Stimulated activated naive B cell treated with anti-CD40 and anti-IgM and Interleukin-4, amounts not matched to agents 10 μg/mL and 1 μg/mL and 100 μg/mL, for 72 hours (primary cell): ENCODE results near the gene EGLN2.
A peak's percentile ranks its signal among the peaks of the same experiment; 100 is the strongest.
"Not testable (repeated sequence)": the region's sequence is repeated elsewhere in the genome, so short reads cannot be mapped to it uniquely, and the experiment has no call there.

Source experiments
- ATAC-seq, 2 donors: fragments of 150-1000 bp; cut with Tn5 transposase; replicated peaks; 2 replicates each; pipeline ENCODE4 v1.10.0; 2021; ENCODE audit warnings: moderate library complexity in 1 of 2
- DNase-seq: peaks from one replicate; pipeline ENCODE4 v3.0.0; 2021
- H3K27ac Mint-ChIP-seq: one replicate; pipeline ENCODE4 v1.8.0; 2022; ENCODE audit warnings: mild to moderate bottlenecking, mixed read lengths
- H3K27me3 Mint-ChIP-seq, 2 donors: one replicate each; pipeline ENCODE4 v1.8.0; 2022; ENCODE audit warnings: mixed read lengths in 2 of 2
- H3K36me3 Mint-ChIP-seq, 2 donors: one replicate each; pipeline ENCODE4 v1.8.0; 2022; ENCODE audit warnings: mixed read lengths in 2 of 2, mild to moderate bottlenecking in 1 of 2
- H3K4me1 Mint-ChIP-seq, 2 donors: one replicate each; pipeline ENCODE4 v1.8.0; 2022; ENCODE audit warnings: mixed read lengths in 2 of 2, mild to moderate bottlenecking in 1 of 2
- H3K4me3 Mint-ChIP-seq, 2 donors: one replicate each; pipeline ENCODE4 v1.8.0; 2022; ENCODE audit warnings: mild to moderate bottlenecking in 2 of 2, mixed read lengths in 2 of 2, moderate library complexity in 1 of 2
- H3K9me3 Mint-ChIP-seq, 2 donors: one replicate each; pipeline ENCODE4 v1.8.0; 2022; ENCODE audit warnings: mixed read lengths in 2 of 2, mild to moderate bottlenecking in 1 of 2

Gene EGLN2

GRCh38 chr19:40763963-40764362, 35.0 kb upstream of the EGLN2 start:
- Mint-ChIP-seq H3K9me3 (no peaks in the 10 kb centered on the region), H3K4me1 (peaks cover 19 to 35% of the 10 kb centered on the region in 2 donors), H3K36me3 (peaks cover 56 to 75% of the 10 kb centered on the region in 2 donors), H3K27me3 (no peaks in the 10 kb centered on the region), H3K4me3 (peak overlapping the region in 1 of 2 donors; percentile 2), H3K27ac (no peak overlapping the region)
- no peak for DNase-seq
- no peak for ATAC-seq

- H3K4me3 Mint-ChIP-seq, H3K27me3 Mint-ChIP-seq, H3K9me3 Mint-ChIP-seq, H3K27ac Mint-ChIP-seq, DNase-seq, ATAC-seq: not testable (repeated sequence)
- Mint-ChIP-seq H3K36me3 (peaks cover 59 to 68% of the 10 kb centered on the region in 2 donors), H3K4me1 (peaks cover 19 to 46% of the 10 kb centered on the region in 2 donors)
Measured at GRCh38 chr19:40766385-40766784, 32.6 kb upstream of the EGLN2 start.

- no peak overlapping the region for H3K4me3 Mint-ChIP-seq
- H3K27me3 Mint-ChIP-seq = no peaks in the 10 kb centered on the region
- H3K27ac Mint-ChIP-seq = peak overlapping the region; percentile 42
- peaks cover 10 to 33% of the 10 kb centered on the region in 2 donors for H3K4me1 Mint-ChIP-seq
- no peak for DNase-seq
- H3K9me3 Mint-ChIP-seq = peaks cover 0 to 8% of the 10 kb centered on the region in 2 donors
- no peak for ATAC-seq
- H3K36me3 Mint-ChIP-seq = peaks cover 47 to 51% of the 10 kb centered on the region in 2 donors
Measured at GRCh38 chr19:40768869-40769268, 30.1 kb upstream of the EGLN2 start.

GRCh38 chr19:40771101-40771862, 27.7 kb upstream of the EGLN2 start:
- H3K9me3 Mint-ChIP-seq, ATAC-seq, H3K27me3 Mint-ChIP-seq, DNase-seq, H3K4me3 Mint-ChIP-seq: not testable (repeated sequence)
- H3K36me3 Mint-ChIP-seq = peaks cover 33 to 35% of the 10 kb centered on the region in 2 donors
- peak overlapping the region; percentile 31 for H3K27ac Mint-ChIP-seq
- H3K4me1 Mint-ChIP-seq = peaks cover 19 to 51% of the 10 kb centered on the region in 2 donors

- Mint-ChIP-seq H3K27ac (peak within 1 kb of the TSS; percentile 89), H3K4me3 (peak within 1 kb of the TSS; percentile 31 to 41), H3K27me3 (no peaks in the 10 kb centered on the region), H3K4me1 (peaks cover 30 to 67% of the 10 kb centered on the region in 2 donors), H3K36me3 (peaks cover 21 to 22% of the 10 kb centered on the region in 2 donors), H3K9me3 (peaks cover 0 to 11% of the 10 kb centered on the region in 2 donors)
- DNase-seq (no peak), ATAC-seq (no peak)
Measured at GRCh38 chr19:40774916-40775631, 23.9 kb upstream of the EGLN2 start, which contains the start of gene MIA. Gene MIA, plus strand, starts transcription at chr19:40775521. Its CDS starts 22 bp downstream, at chr19:40775543.

- ATAC-seq (no peak), DNase-seq (no peak)
- peak overlapping the region; percentile 89 for H3K27ac Mint-ChIP-seq
- H3K36me3 Mint-ChIP-seq = peaks cover 24 to 25% of the 10 kb centered on the region in 2 donors
- peaks cover 0 to 9% of the 10 kb centered on the region in 2 donors for H3K9me3 Mint-ChIP-seq
- no peaks in the 10 kb centered on the region for H3K27me3 Mint-ChIP-seq
- H3K4me1 Mint-ChIP-seq = peaks cover 33 to 69% of the 10 kb centered on the region in 2 donors
- H3K4me3 Mint-ChIP-seq = peak overlapping the region; percentile 31 to 41
Measured at GRCh38 chr19:40775632-40776022, 23.4 kb upstream of the EGLN2 start.

- peaks cover 37 to 72% of the 10 kb centered on the region in 2 donors for H3K4me1 Mint-ChIP-seq
- H3K9me3 Mint-ChIP-seq = peaks cover 0 to 5% of the 10 kb centered on the region in 2 donors
- peaks cover 22 to 26% of the 10 kb centered on the region in 2 donors for H3K36me3 Mint-ChIP-seq
- no peak for DNase-seq
- no peak overlapping the region for H3K4me3 Mint-ChIP-seq
- H3K27ac Mint-ChIP-seq = no peak overlapping the region
- H3K27me3 Mint-ChIP-seq = no peaks in the 10 kb centered on the region
- no peak for ATAC-seq
Measured at GRCh38 chr19:40776364-40776763, 22.6 kb upstream of the EGLN2 start.

GRCh38 chr19:40776932-40777644, 21.9 kb upstream of the EGLN2 start:
- Mint-ChIP-seq H3K27me3 (no peaks in the 10 kb centered on the region), H3K9me3 (peaks cover 0 to 3% of the 10 kb centered on the region in 2 donors), H3K4me3 (peak overlapping the region; percentile 90 to 97), H3K27ac (peak overlapping the region; percentile 98), H3K4me1 (peaks cover 41 to 79% of the 10 kb centered on the region in 2 donors), H3K36me3 (peaks cover 22 to 24% of the 10 kb centered on the region in 2 donors)
- DNase-seq (peak; percentile 94), ATAC-seq (peak; percentile 69 to 73)

GRCh38 chr19:40777645-40777936, 21.4 kb upstream of the EGLN2 start:
- H3K9me3 Mint-ChIP-seq = peaks cover 0 to 3% of the 10 kb centered on the region in 2 donors
- H3K36me3 Mint-ChIP-seq = peaks cover 23 to 27% of the 10 kb centered on the region in 2 donors
- H3K4me3 Mint-ChIP-seq = peak overlapping the region; percentile 90 to 97
- DNase-seq (no peak), ATAC-seq (no peak)
- peak overlapping the region; percentile 98 for H3K27ac Mint-ChIP-seq
- peaks cover 42 to 82% of the 10 kb centered on the region in 2 donors for H3K4me1 Mint-ChIP-seq
- H3K27me3 Mint-ChIP-seq = no peaks in the 10 kb centered on the region

- Mint-ChIP-seq H3K9me3 (peaks cover 0 to 3% of the 10 kb centered on the region in 2 donors), H3K36me3 (peaks cover 24 to 28% of the 10 kb centered on the region in 2 donors), H3K4me1 (peaks cover 42 to 82% of the 10 kb centered on the region in 2 donors), H3K4me3 (peak within 1 kb of the TSS; percentile 90 to 97), H3K27me3 (no peaks in the 10 kb centered on the region), H3K27ac (peak within 1 kb of the TSS; percentile 98)
- DNase-seq (peak; percentile 100), ATAC-seq (peak; percentile 72 to 76)
Measured at GRCh38 chr19:40777937-40778705, 20.9 kb upstream of the EGLN2 start, which contains the start of gene RAB4B. Gene RAB4B, plus strand, starts transcription at chr19:40778247. Its CDS starts 129 bp downstream, at chr19:40778376.

- DNase-seq (no peak), ATAC-seq (peak in 1 of 2 donors; percentile 10)
- Mint-ChIP-seq H3K27me3 (no peaks in the 10 kb centered on the region), H3K36me3 (peaks cover 28 to 33% of the 10 kb centered on the region in 2 donors), H3K27ac (peak overlapping the region; percentile 98), H3K4me3 (peak overlapping the region; percentile 90 to 97), H3K4me1 (peaks cover 42 to 81% of the 10 kb centered on the region in 2 donors), H3K9me3 (peaks cover 0 to 3% of the 10 kb centered on the region in 2 donors)
Measured at GRCh38 chr19:40778706-40779284, 20.2 kb upstream of the EGLN2 start.

- no peak for ATAC-seq
- Mint-ChIP-seq H3K4me1 (peaks cover 34 to 68% of the 10 kb centered on the region in 2 donors), H3K36me3 (peaks cover 35 to 47% of the 10 kb centered on the region in 2 donors), H3K27me3 (no peaks in the 10 kb centered on the region), H3K27ac (peak overlapping the region; percentile 82), H3K9me3 (peaks cover 0 to 3% of the 10 kb centered on the region in 2 donors), H3K4me3 (peak overlapping the region; percentile 7 to 41)
- DNase-seq = no peak
Measured at GRCh38 chr19:40780582-40780981, 18.4 kb upstream of the EGLN2 start.

- peaks cover 35 to 49% of the 10 kb centered on the region in 2 donors for H3K36me3 Mint-ChIP-seq
- H3K9me3 Mint-ChIP-seq = peaks cover 0 to 3% of the 10 kb centered on the region in 2 donors
- peaks cover 34 to 66% of the 10 kb centered on the region in 2 donors for H3K4me1 Mint-ChIP-seq
- ATAC-seq = no peak
- peak overlapping the region; percentile 42 for H3K27ac Mint-ChIP-seq
- no peaks in the 10 kb centered on the region for H3K27me3 Mint-ChIP-seq
- no peak overlapping the region for H3K4me3 Mint-ChIP-seq
- DNase-seq = no peak
Measured at GRCh38 chr19:40781140-40781539, 17.9 kb upstream of the EGLN2 start.
